RKO (cell line): Measurements from ENCODE around the gene ARSA.

Source experiments
- DNase-seq: peaks from one replicate; pipeline ENCODE4 v3.0.0-alpha.2; 2016; ENCODE audit warnings: low spot score

Gene ARSA

GRCh38 chr22:50604256-50605001, 23.5 kb downstream of the ARSA start:
- no peak for DNase-seq

- no peak for DNase-seq
Observed at GRCh38 chr22:50603511-50604255, 24.3 kb downstream of the ARSA start.

GRCh38 chr22:50602338-50602700, 25.6 kb downstream of the ARSA start:
- DNase-seq, result no peak

- no peak for DNase-seq
Observed at GRCh38 chr22:50601669-50602337, 26.1 kb downstream of the ARSA start.

GRCh38 chr22:50600967-50601668, 26.8 kb downstream of the ARSA start:
- DNase-seq, result no peak

- DNase-seq, result no peak
Observed at GRCh38 chr22:50600538-50600937, 27.4 kb downstream of the ARSA start, which contains the start of gene MAPK8IP2. MAPK8IP2 (plus strand) TSS chr22:50600793; CDS start chr22:50600819, 26 bp downstream.

- DNase-seq, result peak; percentile 28
Observed at GRCh38 chr22:50599816-50600455, 28.0 kb downstream of the ARSA start.

- DNase-seq, result no peak
Observed at GRCh38 chr22:50597097-50597496, 30.9 kb downstream of the ARSA start.

GRCh38 chr22:50595189-50595588, 32.8 kb downstream of the ARSA start:
- no peak for DNase-seq

- DNase-seq, result no peak
Observed at GRCh38 chr22:50587407-50587806, 40.5 kb downstream of the ARSA start.

GRCh38 chr22:50586416-50586815, 41.5 kb downstream of the ARSA start:
- no peak for DNase-seq

GRCh38 chr22:50585781-50586180, 42.2 kb downstream of the ARSA start:
- no peak for DNase-seq

GRCh38 chr22:50585238-50585637, 42.7 kb downstream of the ARSA start:
- no peak for DNase-seq

- DNase-seq, result no peak
Observed at GRCh38 chr22:50584106-50585096, 43.6 kb downstream of the ARSA start.

GRCh38 chr22:50583294-50583861, 44.6 kb downstream of the ARSA start:
- DNase-seq, result no peak

GRCh38 chr22:50582493-50583293, 45.3 kb downstream of the ARSA start, which contains the start of gene CHKB:
CHKB (minus strand) TSS chr22:50582849; CDS start chr22:50582781, 68 bp downstream.
- peak; percentile 97 for DNase-seq

GRCh38 chr22:50581950-50582492, 45.9 kb downstream of the ARSA start:
- peak; percentile 36 for DNase-seq

GRCh38 chr22:50581031-50581949, 46.7 kb downstream of the ARSA start:
- DNase-seq, result no peak
